Astrocyte (in vitro differentiated cells and primary cell): ENCODE measurements around the gene SPATA13. TPM values are rescaled to one million over a fixed set of nuclear protein-coding genes. Genes with fewer than 3 reads are reported as not detected.

Source experiments
- DNase-seq: peaks from one replicate; pipeline ENCODE4 v3.0.0-alpha.2; 2010; ENCODE audit warnings: low read depth
- FAIRE-seq: peaks from 2 replicates; lab custom pipeline; 2011; peaks lifted over from hg19 to GRCh38; lab: Jason Lieb, UNC
- H2AFZ ChIP-seq: 2 replicates; pipeline ENCODE4 v1.6.0; 2012; ENCODE audit warnings: low read depth, low read length, inconsistent platforms
- H3K27ac ChIP-seq: 2 replicates; pipeline ENCODE4 v1.5.1; 2011; ENCODE audit warnings: low read depth, low read length, inconsistent platforms
- H3K27me3 ChIP-seq: 2 replicates; pipeline ENCODE4 v1.6.0; 2011; ENCODE audit warnings: low read length, inconsistent platforms; ENCODE audit not compliant: insufficient read depth
- H3K36me3 ChIP-seq: 2 replicates; pipeline ENCODE4 v1.5.1; 2011; ENCODE audit warnings: low read length, inconsistent platforms; ENCODE audit not compliant: insufficient read depth
- H3K4me1 ChIP-seq: 2 replicates; pipeline ENCODE4 v1.5.1; 2011; ENCODE audit warnings: low read length, inconsistent platforms; ENCODE audit not compliant: insufficient read depth
- H3K4me2 ChIP-seq: 2 replicates; pipeline ENCODE4 v1.6.0; 2012; ENCODE audit warnings: low read length, inconsistent platforms
- H3K4me3 ChIP-seq: 2 replicates; pipeline ENCODE4 v1.5.1; 2011; ENCODE audit warnings: low read depth, mild to moderate bottlenecking, low read length, inconsistent platforms; ENCODE audit not compliant: insufficient read depth
- H3K79me2 ChIP-seq: 2 replicates; pipeline ENCODE4 v1.6.0; 2012; ENCODE audit warnings: mild to moderate bottlenecking, low read length, inconsistent platforms; ENCODE audit not compliant: insufficient read depth
- H3K9ac ChIP-seq: 2 replicates; pipeline ENCODE4 v1.6.0; 2012; ENCODE audit warnings: mild to moderate bottlenecking, low read length, inconsistent platforms
- H3K9me3 ChIP-seq: 2 replicates; pipeline ENCODE4 v1.5.1; 2012; ENCODE audit warnings: low read depth, mild to moderate bottlenecking, low read length, inconsistent platforms; ENCODE audit not compliant: insufficient read depth
- H4K20me1 ChIP-seq: 2 replicates; pipeline ENCODE4 v1.6.0; 2012; ENCODE audit warnings: low read length, inconsistent platforms; ENCODE audit not compliant: insufficient read depth
- H3K27ac Mint-ChIP-seq: one replicate; pipeline ENCODE4 v1.8.0; 2021; ENCODE audit warnings: mild to moderate bottlenecking, mixed read lengths; ENCODE audit not compliant: unreplicated experiment
- H3K27me3 Mint-ChIP-seq: one replicate; pipeline ENCODE4 v1.8.0; 2021; ENCODE audit warnings: low read depth, mixed read lengths; ENCODE audit not compliant: unreplicated experiment
- H3K36me3 Mint-ChIP-seq: one replicate; pipeline ENCODE4 v1.8.0; 2021; ENCODE audit warnings: low read depth, mixed read lengths; ENCODE audit not compliant: unreplicated experiment
- H3K4me1 Mint-ChIP-seq: one replicate; pipeline ENCODE4 v1.8.0; 2021; ENCODE audit warnings: low read depth, mixed read lengths; ENCODE audit not compliant: unreplicated experiment
- H3K4me3 Mint-ChIP-seq: one replicate; pipeline ENCODE4 v1.8.0; 2021; ENCODE audit warnings: mild to moderate bottlenecking, moderate library complexity, mixed read lengths; ENCODE audit not compliant: unreplicated experiment
- H3K9me3 Mint-ChIP-seq: one replicate; pipeline ENCODE4 v1.8.0; 2021; ENCODE audit warnings: mild to moderate bottlenecking, mixed read lengths; ENCODE audit not compliant: unreplicated experiment
- EZH2 ChIP-seq: IDR thresholded peaks from 2 replicates; pipeline ENCODE4 v1.6.1; 2012; ENCODE audit warnings: mild to moderate bottlenecking, low read length, inconsistent platforms; ENCODE audit not compliant: insufficient read depth
- total RNA-seq: library from RNA; stranded (reverse); gene quantifications from 2 replicates; pipeline ENCODE4 v1.2.1, GENCODE V29; 2021
- TF ChIP-seq, protein P1 (sequence below): IDR thresholded peaks from 2 replicates; pipeline ENCODE4 v1.5.1; 2011; ENCODE audit warnings: low read depth, mild to moderate bottlenecking, inconsistent platforms, low read length, moderate library complexity; ENCODE audit not compliant: insufficient read depth

The SPATA13 gene
- total RNA-seq, 1 donor from 2014 or later = 6.2 TPM

DNA sequence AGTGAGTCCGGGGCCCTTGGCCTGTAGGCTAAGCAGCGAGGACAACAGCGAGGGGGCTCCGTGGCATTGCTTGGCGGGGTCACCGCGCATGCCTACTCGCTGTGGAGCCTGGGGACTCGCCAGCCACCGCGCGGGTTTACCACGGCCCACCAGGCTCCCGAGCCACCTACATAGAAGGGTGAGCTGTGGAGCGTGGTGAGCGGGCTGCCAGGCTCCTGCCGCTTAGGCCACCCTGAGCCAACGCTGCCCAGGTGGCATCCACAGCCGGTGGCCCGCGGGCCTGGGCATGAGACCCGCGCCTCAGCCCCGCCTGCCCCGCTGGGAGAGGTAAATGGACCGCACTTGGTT, 180.1 kb downstream of the SPATA13 start:
- TF ChIP-seq, protein P1, sequence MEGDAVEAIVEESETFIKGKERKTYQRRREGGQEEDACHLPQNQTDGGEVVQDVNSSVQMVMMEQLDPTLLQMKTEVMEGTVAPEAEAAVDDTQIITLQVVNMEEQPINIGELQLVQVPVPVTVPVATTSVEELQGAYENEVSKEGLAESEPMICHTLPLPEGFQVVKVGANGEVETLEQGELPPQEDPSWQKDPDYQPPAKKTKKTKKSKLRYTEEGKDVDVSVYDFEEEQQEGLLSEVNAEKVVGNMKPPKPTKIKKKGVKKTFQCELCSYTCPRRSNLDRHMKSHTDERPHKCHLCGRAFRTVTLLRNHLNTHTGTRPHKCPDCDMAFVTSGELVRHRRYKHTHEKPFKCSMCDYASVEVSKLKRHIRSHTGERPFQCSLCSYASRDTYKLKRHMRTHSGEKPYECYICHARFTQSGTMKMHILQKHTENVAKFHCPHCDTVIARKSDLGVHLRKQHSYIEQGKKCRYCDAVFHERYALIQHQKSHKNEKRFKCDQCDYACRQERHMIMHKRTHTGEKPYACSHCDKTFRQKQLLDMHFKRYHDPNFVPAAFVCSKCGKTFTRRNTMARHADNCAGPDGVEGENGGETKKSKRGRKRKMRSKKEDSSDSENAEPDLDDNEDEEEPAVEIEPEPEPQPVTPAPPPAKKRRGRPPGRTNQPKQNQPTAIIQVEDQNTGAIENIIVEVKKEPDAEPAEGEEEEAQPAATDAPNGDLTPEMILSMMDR = no peak
- TF ChIP-seq EZH2 = no peak
- no peaks in the 10 kb centered on the region for H3K79me2 ChIP-seq
- H3K27me3 ChIP-seq = no peaks in the 10 kb centered on the region
- H3K9me3 ChIP-seq = no peaks in the 10 kb centered on the region
- no peak for DNase-seq
- no peak for FAIRE-seq
- H4K20me1 ChIP-seq = no peaks in the 10 kb centered on the region
- Mint-ChIP-seq H3K27me3 (peaks cover 6% of the 10 kb centered on the region), H3K9me3 (peaks cover 6% of the 10 kb centered on the region), H3K4me1 (peaks cover 5% of the 10 kb centered on the region), H3K36me3 (no peaks in the 10 kb centered on the region), H3K27ac (no peak overlapping the region), H3K4me3 (no peak overlapping the region)
- H3K27ac ChIP-seq = no peak overlapping the region
- H3K4me2 ChIP-seq = no peak overlapping the region
- H2AFZ ChIP-seq = no peak overlapping the region
- H3K9ac ChIP-seq = no peak overlapping the region
- no peaks in the 10 kb centered on the region for H3K36me3 ChIP-seq
- H3K4me1 ChIP-seq = no peaks in the 10 kb centered on the region
- no peak overlapping the region for H3K4me3 ChIP-seq

GRCh38 chr13:24341439-24341838, 180.9 kb downstream of the SPATA13 start:
- Histone ChIP-seq H3K4me3 (no peak overlapping the region), H3K27me3 (no peaks in the 10 kb centered on the region), H3K4me1 (no peaks in the 10 kb centered on the region), H2AFZ (no peak overlapping the region), H3K9ac (no peak overlapping the region), H3K36me3 (no peaks in the 10 kb centered on the region), H3K79me2 (no peaks in the 10 kb centered on the region), H3K4me2 (no peak overlapping the region), H3K9me3 (no peaks in the 10 kb centered on the region), H3K27ac (no peak overlapping the region), H4K20me1 (no peaks in the 10 kb centered on the region)
- Mint-ChIP-seq H3K4me3 (no peak overlapping the region), H3K36me3 (no peaks in the 10 kb centered on the region), H3K4me1 (peaks cover 5% of the 10 kb centered on the region), H3K27ac (no peak overlapping the region), H3K27me3 (peaks cover 8% of the 10 kb centered on the region), H3K9me3 (peaks cover 6% of the 10 kb centered on the region)
- DNase-seq (no peak), FAIRE-seq (no peak)
- TF ChIP-seq, protein P1 = no peak
- TF ChIP-seq EZH2 = no peak

DNA sequence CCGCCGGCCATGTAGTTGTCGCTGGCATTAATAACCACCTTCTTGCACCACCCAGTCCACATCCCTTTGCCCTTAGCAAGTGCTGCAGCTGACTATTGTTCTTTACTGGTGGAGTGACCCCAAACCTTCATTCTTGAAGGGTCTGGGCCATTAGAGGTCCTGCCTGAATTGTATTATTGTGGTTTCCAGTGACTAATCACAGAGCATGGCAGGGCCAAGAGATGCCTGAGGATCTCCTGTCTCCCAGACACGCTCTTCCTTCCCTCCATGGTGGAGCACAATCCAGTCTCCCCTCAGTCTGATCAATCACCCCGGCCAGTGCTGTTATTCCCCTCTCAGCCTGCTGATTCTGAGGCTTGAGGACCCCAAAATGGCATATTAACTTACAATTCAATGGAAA, 187.9 kb downstream of the SPATA13 start:
- no peak for DNase-seq
- no peaks in the 10 kb centered on the region for H3K36me3 ChIP-seq
- FAIRE-seq = no peak
- H3K4me3 ChIP-seq = no peak overlapping the region
- H3K9ac ChIP-seq = no peak overlapping the region
- Mint-ChIP-seq H3K4me3 (no peak overlapping the region), H3K4me1 (no peaks in the 10 kb centered on the region), H3K27me3 (peaks cover 12% of the 10 kb centered on the region), H3K36me3 (no peaks in the 10 kb centered on the region), H3K9me3 (peaks cover 3% of the 10 kb centered on the region), H3K27ac (no peak overlapping the region)
- H3K27ac ChIP-seq = no peak overlapping the region
- H2AFZ ChIP-seq = no peak overlapping the region
- H3K79me2 ChIP-seq = no peaks in the 10 kb centered on the region
- H3K4me1 ChIP-seq = no peaks in the 10 kb centered on the region
- H3K9me3 ChIP-seq = no peaks in the 10 kb centered on the region
- TF ChIP-seq, protein P1 = no peak
- TF ChIP-seq EZH2 = no peak
- H3K4me2 ChIP-seq = no peak overlapping the region
- H4K20me1 ChIP-seq = no peaks in the 10 kb centered on the region
- H3K27me3 ChIP-seq = no peaks in the 10 kb centered on the region
